Measurements from ENCODE around the gene INO80B. TPM values are rescaled to one million over a fixed set of nuclear protein-coding genes. Genes with fewer than 3 reads are reported as not detected.

INO80B gene
- total and polyA plus RNA-seq, 9 of the 15 experiments (the other 6 are each of a cell fraction or from before 2014, with no cell fraction given), result 0.41 to 22.6 (median 9.0) TPM

- ChIA-PET CTCF (ENCODE audit: low intra/inter-chr PET ratio) (no interaction called here), POLR2A (interaction anchor here (0.6 to 1.6 kb wide), 4 partner anchors 26 to 51 kb away, joined by 3 to 4 read pairs (median 3); partner anchors contain the start of gene MRPL53)
- H3K27ac ChIP-seq (ENCODE audit: extremely low read depth, low read depth, low read length), result no peak within 1 kb of the TSS; the same call in 2 of the 3 replicates
- no peaks in the 10 kb centered on the region for H3K79me2 ChIP-seq (ENCODE audit: control insufficient read depth, insufficient read depth, low read length)
- under 1% methylated on average over 57 of the region's 57 CpGs for whole genome bisulfite sequencing (ENCODE audit: insufficient coverage, low coverage, missing lambda C conversion rate)
- DNase-seq (ENCODE audit: extremely low read depth in 1 of 4, low spot score in 3 of 4) (peak; percentile 90 to 97 (median 94)), ATAC-seq (peak; percentile 94), FAIRE-seq (peak; percentile 71)
- H3K4me2 ChIP-seq (ENCODE audit: insufficient read depth, low read length), result peak within 1 kb of the TSS; percentile 89
- H3K4me1 ChIP-seq (replicated peaks in 1 of 2; ENCODE audit: control insufficient read depth in 2 of 2, insufficient read depth in 2 of 2, low read length in 2 of 2), result peaks cover 5 to 25% of the 10 kb centered on the region in 2 experiments; a peak in 3 of 5 replicates
- no peaks in the 10 kb centered on the region for H4K20me1 ChIP-seq (replicated peaks; ENCODE audit: control insufficient read depth, insufficient read depth, low read length)
- H3K9me1 ChIP-seq (ENCODE audit: control insufficient read depth, insufficient read depth, low read length), result no peaks in the 10 kb centered on the region
- H3K4me3 ChIP-seq, result peak within 1 kb of the TSS; percentile 53
- in situ Hi-C loops (cut with MboI), result no loop called here
- H3K9me3 ChIP-seq (replicated peaks; ENCODE audit: control insufficient read depth, insufficient read depth, low read depth, low read length), result no peaks in the 10 kb centered on the region
- peak within 1 kb of the TSS; percentile 34 to 74; a peak in 3 of 4 replicates for H3K9ac ChIP-seq (ENCODE audit: insufficient read depth in 1 of 2, low read depth in 2 of 2, low read length in 2 of 2)
- peak within 1 kb of the TSS; percentile 98 for H2AFZ ChIP-seq (ENCODE audit: low read depth, low read length)
- peaks cover 4 to 12% of the 10 kb centered on the region in 2 experiments; a peak in 3 of 5 replicates for H3K27me3 ChIP-seq (ENCODE audit: control insufficient read depth in 2 of 2, insufficient read depth in 2 of 2, low read length in 2 of 2)
- intact Hi-C loops (cut with micrococcal nuclease), result loop anchor here (5.0 kb wide), 1 partner anchor 166 kb away; no protein-coding TSS in a partner anchor
- H3K36me3 ChIP-seq (ENCODE audit: control insufficient read depth, insufficient read depth, low read length), result no peaks in the 10 kb centered on the region
- BruUV-seq (replicated peaks), result no TSS peak
- TF ChIP-seq, protein P1, sequence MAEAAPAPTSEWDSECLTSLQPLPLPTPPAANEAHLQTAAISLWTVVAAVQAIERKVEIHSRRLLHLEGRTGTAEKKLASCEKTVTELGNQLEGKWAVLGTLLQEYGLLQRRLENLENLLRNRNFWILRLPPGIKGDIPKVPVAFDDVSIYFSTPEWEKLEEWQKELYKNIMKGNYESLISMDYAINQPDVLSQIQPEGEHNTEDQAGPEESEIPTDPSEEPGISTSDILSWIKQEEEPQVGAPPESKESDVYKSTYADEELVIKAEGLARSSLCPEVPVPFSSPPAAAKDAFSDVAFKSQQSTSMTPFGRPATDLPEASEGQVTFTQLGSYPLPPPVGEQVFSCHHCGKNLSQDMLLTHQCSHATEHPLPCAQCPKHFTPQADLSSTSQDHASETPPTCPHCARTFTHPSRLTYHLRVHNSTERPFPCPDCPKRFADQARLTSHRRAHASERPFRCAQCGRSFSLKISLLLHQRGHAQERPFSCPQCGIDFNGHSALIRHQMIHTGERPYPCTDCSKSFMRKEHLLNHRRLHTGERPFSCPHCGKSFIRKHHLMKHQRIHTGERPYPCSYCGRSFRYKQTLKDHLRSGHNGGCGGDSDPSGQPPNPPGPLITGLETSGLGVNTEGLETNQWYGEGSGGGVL (CRISPR knock-in tag; IDR thresholded peaks at IDR 0.05), result no peak
- peak; percentile 55 for TF ChIP-seq RB1 (IDR thresholded peaks at IDR 0.05; ENCODE audit: low read depth)
- TF ChIP-seq, protein P2, sequence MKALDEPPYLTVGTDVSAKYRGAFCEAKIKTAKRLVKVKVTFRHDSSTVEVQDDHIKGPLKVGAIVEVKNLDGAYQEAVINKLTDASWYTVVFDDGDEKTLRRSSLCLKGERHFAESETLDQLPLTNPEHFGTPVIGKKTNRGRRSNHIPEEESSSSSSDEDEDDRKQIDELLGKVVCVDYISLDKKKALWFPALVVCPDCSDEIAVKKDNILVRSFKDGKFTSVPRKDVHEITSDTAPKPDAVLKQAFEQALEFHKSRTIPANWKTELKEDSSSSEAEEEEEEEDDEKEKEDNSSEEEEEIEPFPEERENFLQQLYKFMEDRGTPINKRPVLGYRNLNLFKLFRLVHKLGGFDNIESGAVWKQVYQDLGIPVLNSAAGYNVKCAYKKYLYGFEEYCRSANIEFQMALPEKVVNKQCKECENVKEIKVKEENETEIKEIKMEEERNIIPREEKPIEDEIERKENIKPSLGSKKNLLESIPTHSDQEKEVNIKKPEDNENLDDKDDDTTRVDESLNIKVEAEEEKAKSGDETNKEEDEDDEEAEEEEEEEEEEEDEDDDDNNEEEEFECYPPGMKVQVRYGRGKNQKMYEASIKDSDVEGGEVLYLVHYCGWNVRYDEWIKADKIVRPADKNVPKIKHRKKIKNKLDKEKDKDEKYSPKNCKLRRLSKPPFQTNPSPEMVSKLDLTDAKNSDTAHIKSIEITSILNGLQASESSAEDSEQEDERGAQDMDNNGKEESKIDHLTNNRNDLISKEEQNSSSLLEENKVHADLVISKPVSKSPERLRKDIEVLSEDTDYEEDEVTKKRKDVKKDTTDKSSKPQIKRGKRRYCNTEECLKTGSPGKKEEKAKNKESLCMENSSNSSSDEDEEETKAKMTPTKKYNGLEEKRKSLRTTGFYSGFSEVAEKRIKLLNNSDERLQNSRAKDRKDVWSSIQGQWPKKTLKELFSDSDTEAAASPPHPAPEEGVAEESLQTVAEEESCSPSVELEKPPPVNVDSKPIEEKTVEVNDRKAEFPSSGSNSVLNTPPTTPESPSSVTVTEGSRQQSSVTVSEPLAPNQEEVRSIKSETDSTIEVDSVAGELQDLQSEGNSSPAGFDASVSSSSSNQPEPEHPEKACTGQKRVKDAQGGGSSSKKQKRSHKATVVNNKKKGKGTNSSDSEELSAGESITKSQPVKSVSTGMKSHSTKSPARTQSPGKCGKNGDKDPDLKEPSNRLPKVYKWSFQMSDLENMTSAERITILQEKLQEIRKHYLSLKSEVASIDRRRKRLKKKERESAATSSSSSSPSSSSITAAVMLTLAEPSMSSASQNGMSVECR (CRISPR knock-in tag; IDR thresholded peaks at IDR 0.05), result no peak
- TF ChIP-seq TRIM24 (IDR thresholded peaks at IDR 0.05), result no peak
- TF ChIP-seq, protein P3, sequence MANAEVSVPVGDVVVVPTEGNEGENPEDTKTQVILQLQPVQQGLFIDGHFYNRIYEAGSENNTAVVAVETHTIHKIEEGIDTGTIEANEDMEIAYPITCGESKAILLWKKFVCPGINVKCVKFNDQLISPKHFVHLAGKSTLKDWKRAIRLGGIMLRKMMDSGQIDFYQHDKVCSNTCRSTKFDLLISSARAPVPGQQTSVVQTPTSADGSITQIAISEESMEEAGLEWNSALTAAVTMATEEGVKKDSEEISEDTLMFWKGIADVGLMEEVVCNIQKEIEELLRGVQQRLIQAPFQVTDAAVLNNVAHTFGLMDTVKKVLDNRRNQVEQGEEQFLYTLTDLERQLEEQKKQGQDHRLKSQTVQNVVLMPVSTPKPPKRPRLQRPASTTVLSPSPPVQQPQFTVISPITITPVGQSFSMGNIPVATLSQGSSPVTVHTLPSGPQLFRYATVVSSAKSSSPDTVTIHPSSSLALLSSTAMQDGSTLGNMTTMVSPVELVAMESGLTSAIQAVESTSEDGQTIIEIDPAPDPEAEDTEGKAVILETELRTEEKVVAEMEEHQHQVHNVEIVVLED (CRISPR knock-in tag; IDR thresholded peaks at IDR 0.05), result peak; percentile 95
- TF ChIP-seq POLR2A (conservative IDR thresholded peaks at IDR 0.05), result no peak
- TF ChIP-seq IRF9 (tag; IDR thresholded peaks at IDR 0.05), result no peak
- no peak for TF ChIP-seq TEAD2 (tag; IDR thresholded peaks at IDR 0.05)
- TF ChIP-seq RFX1 (IDR thresholded peaks at IDR 0.05), result peak; percentile 96
- TF ChIP-seq GTF2A2 (tag; IDR thresholded peaks at IDR 0.05), result no peak
- TF ChIP-seq FOXA1 (IDR thresholded peaks at IDR 0.05; ENCODE audit: borderline replicate concordance), result no peak
- 0 out of 2 replicates have a peak, but pooled peaks have one; percentile 61 for TF ChIP-seq ZNF232 (CRISPR knock-in tag; IDR thresholded peaks at IDR 0.05)
Measured at GRCh38 chr2:74421221-74421870, 33.5 kb upstream of the INO80B start, which contains the start of the genes C2orf81 and WDR54. TSS of gene C2orf81 (minus strand) at chr2:74421619. CDS start at chr2:74421560, 59 bp downstream. TSS of gene WDR54 (plus strand) at chr2:74421730. CDS start at chr2:74422154, 424 bp downstream.

All from K562 (cell line).